ENCODE data around the gene ZNF451. TPM values are rescaled to one million over a fixed set of nuclear protein-coding genes. Genes with fewer than 3 reads are reported as not detected.

The ZNF451 gene
- total and polyA plus RNA-seq, 4 donors, result 5.5 to 108 (median 33.8) TPM

- TF ChIP-seq TAF1 (conservative IDR thresholded peaks at IDR 0.05) (no peak), CTCF (IDR thresholded peaks at IDR 0.05; ENCODE audit: low read depth, low read length, missing input control) (no peak), HNF4G (IDR thresholded peaks at IDR 0.05) (no peak)
- no peak overlapping the region for H3K9ac ChIP-seq (ENCODE audit: low read depth in 1 of 2, low read length in 2 of 2)
- no peak overlapping the region for H3K4me3 ChIP-seq (ENCODE audit: low read depth in 1 of 3, low read length in 3 of 3)
- no peak for DNase-seq (ENCODE audit: low spot score)
- peaks cover 0 to 9% (median 3%) of the 10 kb centered on the region in 4 donors for H3K36me3 ChIP-seq (ENCODE audit: control insufficient read depth in 4 of 4, insufficient read depth in 3 of 4, low read depth in 1 of 4, low read length in 3 of 4)
- no peaks in the 10 kb centered on the region for H3K27me3 ChIP-seq (ENCODE audit: control insufficient read depth in 4 of 4, insufficient read depth in 4 of 4, low read length in 3 of 4)
- no peak overlapping the region for H3K27ac ChIP-seq (ENCODE audit: low read depth in 1 of 2, low read length in 2 of 2)
- WGBS, result 78% methylated on average over 1 of the region's 1 CpG
- H3K4me1 ChIP-seq (ENCODE audit: control insufficient read depth in 4 of 4, insufficient read depth in 4 of 4, low read length in 3 of 4), result no peaks in the 10 kb centered on the region
- no peaks in the 10 kb centered on the region for H3K9me3 ChIP-seq (ENCODE audit: control insufficient read depth in 4 of 4, low read length in 3 of 4)
These were observed 25.2 kb upstream of the ZNF451 start for GRCh38 chr6:57064809-57065208.

- TF ChIP-seq SP1 (IDR thresholded peaks at IDR 0.05), result no peak
- no peak for TF ChIP-seq FOXA1 (IDR thresholded peaks at IDR 0.05)
- TF ChIP-seq JUND (IDR thresholded peaks at IDR 0.05), result no peak
- no peaks in the 10 kb centered on the region for H3K27me3 ChIP-seq (ENCODE audit: control insufficient read depth in 4 of 4, insufficient read depth in 4 of 4, low read length in 3 of 4)
- DNase-seq (ENCODE audit: low spot score), result no peak
- H3K36me3 ChIP-seq (ENCODE audit: control insufficient read depth in 4 of 4, insufficient read depth in 3 of 4, low read depth in 1 of 4, low read length in 3 of 4), result peaks cover 0 to 9% (median 0%) of the 10 kb centered on the region in 4 donors
- no peak overlapping the region for H3K9ac ChIP-seq (ENCODE audit: low read depth in 1 of 2, low read length in 2 of 2)
- H3K4me3 ChIP-seq (ENCODE audit: low read depth in 1 of 3, low read length in 3 of 3), result no peak overlapping the region
- no peaks in the 10 kb centered on the region for H3K4me1 ChIP-seq (ENCODE audit: control insufficient read depth in 4 of 4, insufficient read depth in 4 of 4, low read length in 3 of 4)
- no peaks in the 10 kb centered on the region for H3K9me3 ChIP-seq (ENCODE audit: control insufficient read depth in 4 of 4, low read length in 3 of 4)
- H3K27ac ChIP-seq (ENCODE audit: low read depth in 1 of 2, low read length in 2 of 2), result no peak overlapping the region
- WGBS, result 99% methylated on average over 1 of the region's 1 CpG
These were observed 21.9 kb upstream of the ZNF451 start for GRCh38 chr6:57068061-57068460.

- H3K4me1 ChIP-seq (ENCODE audit: control insufficient read depth in 4 of 4, insufficient read depth in 4 of 4, low read length in 3 of 4), result no peaks in the 10 kb centered on the region
- H3K9ac ChIP-seq (ENCODE audit: low read depth in 1 of 2, low read length in 2 of 2), result no peak overlapping the region
- no peak for DNase-seq (ENCODE audit: low spot score)
- no peak overlapping the region for H3K27ac ChIP-seq (ENCODE audit: low read depth in 1 of 2, low read length in 2 of 2)
- no peak for TF ChIP-seq REST (IDR thresholded peaks at IDR 0.05)
- TF ChIP-seq GABPA (IDR thresholded peaks at IDR 0.05 in 1 of 2, conservative IDR thresholded peaks at IDR 0.05 in 1 of 2), result no peak
- TF ChIP-seq ZBTB33 (IDR thresholded peaks at IDR 0.05), result no peak
- no peak for TF ChIP-seq ATF3 (IDR thresholded peaks at IDR 0.05)
- TF ChIP-seq NR2F2 (IDR thresholded peaks at IDR 0.05), result no peak
- TF ChIP-seq TAF1 (conservative IDR thresholded peaks at IDR 0.05), result no peak
- no peak for TF ChIP-seq RAD21 (IDR thresholded peaks at IDR 0.05)
- no peak for TF ChIP-seq EGR1 (IDR thresholded peaks at IDR 0.05; ENCODE audit: low read depth in 2 of 2)
- no peak for TF ChIP-seq JUND (IDR thresholded peaks at IDR 0.05)
- no peak overlapping the region for H3K4me3 ChIP-seq (ENCODE audit: low read depth in 1 of 3, low read length in 3 of 3)
- peaks cover 0 to 15% (median 0%) of the 10 kb centered on the region in 4 donors for H3K36me3 ChIP-seq (ENCODE audit: control insufficient read depth in 4 of 4, insufficient read depth in 3 of 4, low read depth in 1 of 4, low read length in 3 of 4)
- whole genome bisulfite sequencing, result 94% methylated on average over 4 of the region's 4 CpGs
- no peaks in the 10 kb centered on the region for H3K27me3 ChIP-seq (ENCODE audit: control insufficient read depth in 4 of 4, insufficient read depth in 4 of 4, low read length in 3 of 4)
- no peaks in the 10 kb centered on the region for H3K9me3 ChIP-seq (ENCODE audit: control insufficient read depth in 4 of 4, low read length in 3 of 4)
These were observed 20.8 kb upstream of the ZNF451 start for GRCh38 chr6:57069228-57069627.
